ENCODE results near the gene HSD11B2. TPM values are rescaled to one million over a fixed set of nuclear protein-coding genes. Genes with fewer than 3 reads are reported as not detected.

HSD11B2 gene
- total RNA-seq, 1 experiment from 2014 or later: 9.7 TPM

- H3K27me3 ChIP-seq (ENCODE audit: insufficient read depth, low read length): no peaks in the 10 kb centered on the region
- no peak overlapping the region for H3K4me2 ChIP-seq (ENCODE audit: low read length)
- ATAC-seq: no peak
- intact Hi-C loops (cut with micrococcal nuclease): no loop called here
- POLR2A ChIA-PET: no interaction called here
- no peak overlapping the region for H3K27ac ChIP-seq (ENCODE audit: low read depth, low read length)
- H3K9me3 ChIP-seq (ENCODE audit: control insufficient read depth in 1 of 2, insufficient read depth in 1 of 2, low read depth in 1 of 2, low read length in 2 of 2): no peaks in the 10 kb centered on the region
- H3K9me2 ChIP-seq (ENCODE audit: insufficient read depth): no peaks in the 10 kb centered on the region
- H3K4me1 ChIP-seq (ENCODE audit: control insufficient read depth in 1 of 2, insufficient read depth in 2 of 2, low read length in 2 of 2): peaks cover 4 to 7% of the 10 kb centered on the region in 2 experiments
- no peaks in the 10 kb centered on the region for H3K36me3 ChIP-seq (ENCODE audit: control insufficient read depth in 1 of 2, insufficient read depth in 2 of 2, low read length in 2 of 2)
- H3K4me3 ChIP-seq (replicated peaks in 1 of 2; ENCODE audit: low read depth in 1 of 2, low read length in 2 of 2): no peak overlapping the region
- RAD21 ChIA-PET (ENCODE audit: low non-redundant PET in 1 of 2, low total read pairs in 2 of 2, uncharacterized antibody in 2 of 2, unreplicated experiment in 2 of 2): no interaction called here
- H4K20me1 ChIP-seq (ENCODE audit: insufficient read depth): no peaks in the 10 kb centered on the region
- H3K9ac ChIP-seq (ENCODE audit: low read length): no peak overlapping the region
- DNase-seq (ENCODE audit: low read depth, low spot score): no peak
- TF ChIP-seq REST (IDR thresholded peaks at IDR 0.05; ENCODE audit: low read depth) (no peak), SRF (IDR thresholded peaks at IDR 0.05; ENCODE audit: low read depth) (no peak), SP1 (IDR thresholded peaks at IDR 0.05; ENCODE audit: low read depth) (no peak), YY1 (IDR thresholded peaks at IDR 0.05; ENCODE audit: extremely low read depth, insufficient replicate concordance, low read depth, low read length) (no peak), POLR2A (IDR thresholded peaks at IDR 0.05; ENCODE audit: borderline replicate concordance, extremely low read depth, insufficient read depth, insufficient read length) (no peak), ZBTB33 (IDR thresholded peaks at IDR 0.05; ENCODE audit: extremely low read depth, insufficient replicate concordance, low read length) (no peak), JUND (IDR thresholded peaks at IDR 0.05) (no peak), CEBPB (IDR thresholded peaks at IDR 0.05; ENCODE audit: low read depth) (no peak), EZH2phosphoT487 (IDR thresholded peaks at IDR 0.05; ENCODE audit: borderline replicate concordance) (no peak), ATF3 (IDR thresholded peaks at IDR 0.05) (no peak), ELF1 (IDR thresholded peaks at IDR 0.05; ENCODE audit: borderline replicate concordance, low read depth) (no peak), SIN3A (IDR thresholded peaks at IDR 0.05; ENCODE audit: low read depth) (no peak), POLR2AphosphoS5 (IDR thresholded peaks at IDR 0.05; ENCODE audit: low read depth, low read length) (no peak)
- H2AFZ ChIP-seq (ENCODE audit: low read depth, low read length, poor library complexity, severe bottlenecking): no peak overlapping the region
- BruUV-seq (replicated peaks): no TSS peak
- no peaks in the 10 kb centered on the region for H3K79me2 ChIP-seq (ENCODE audit: insufficient read depth, low read length)
- CTCF ChIA-PET: no interaction called here
These were observed 40.0 kb upstream of the HSD11B2 start for GRCh38 chr16:67390816-67391423.

Data from HCT116 (cell line).